Testis (tissue), 3 donors: ENCODE results near the gene PER2. TPM values are rescaled to one million over a fixed set of nuclear protein-coding genes. Genes with fewer than 3 reads are reported as not detected.

ENCODE experiments used
- DNase-seq: peaks from one replicate; pipeline ENCODE4 v3.0.0-alpha.2; 2019
- H3K27ac ChIP-seq, 2 donors: fragments of 200-600 bp; sonication (generic); one replicate each; pipeline ENCODE4 v1.5.1; 2019
- H3K27me3 ChIP-seq: fragments of 200-600 bp; sonication (generic); one replicate; pipeline ENCODE4 v1.5.1; 2019
- H3K36me3 ChIP-seq: fragments of 200-600 bp; sonication (generic); one replicate; pipeline ENCODE4 v1.5.1; 2017; ENCODE audit warnings: low read depth; ENCODE audit errors: missing control alignments
- H3K4me1 ChIP-seq: fragments of 200-600 bp; sonication (generic); one replicate; pipeline ENCODE4 v1.5.1; 2019
- H3K4me3 ChIP-seq, 2 donors: fragments of 200-600 bp; sonication (generic); one replicate each; pipeline ENCODE4 v1.5.1; 2017 to 2019
- H3K9me3 ChIP-seq: fragments of 200-600 bp; sonication (generic); one replicate; pipeline ENCODE4 v1.5.1; 2017
- POLR2A ChIP-seq: fragments of 450-650 bp; IDR thresholded peaks from one replicate; pipeline ENCODE4 v1.6.1; 2017; ENCODE audit warnings: antibody characterized with exemption, mild to moderate bottlenecking, moderate library complexity
- WGBS, 2 donors: methylation state at CpG; one replicate each; pipeline ENCODE4 v1.1.5; 2018; 5-methylcytosine and 5-hydroxymethylcytosine counted together
- intact Hi-C: fragments of 100-400 bp; cut with DNase I; formaldehyde crosslinking; loops from one replicate; pipeline ENCODE4 v1.15.1; 2023; ENCODE audit warnings: low total_unique reads
- polyA plus RNA-seq: library from polyadenylated mRNA; stranded (reverse); fragments of 350-450 nt; fragmentation: Illumina TruSeq; extraction: RNeasy Lipid Tissue Mini Kit (QIAGEN cat#74804); gene quantifications from one replicate; pipeline ENCODE4 v1.2.3, GENCODE V29; 2014; ENCODE audit warnings: low read depth, low replicate concordance; ENCODE audit not compliant: insufficient read depth
- total RNA-seq, 2 donors: library from RNA; depleted of rRNA; stranded (reverse); fragments of >200 nt; gene quantifications; one replicate each; pipeline ENCODE4 v1.2.3, GENCODE V29; 2016
- TF ChIP-seq, protein P1 (sequence below), 3 experiments: fragments of 450-650 bp in 2 of 3; fragments of 200-600 bp in 1 of 3; sonication (generic) in 1 of 3; IDR thresholded peaks; one replicate each; pipeline ENCODE4 v1.5.1; 2016 to 2019; ENCODE audit warnings: antibody characterized with exemption in 3 of 3, mild to moderate bottlenecking in 2 of 3, moderate library complexity in 1 of 3

Gene PER2
- total and polyA plus RNA-seq, 3 donors from 2014 or later, result 29.8 to 59.1 (median 55.5) TPM

DNA sequence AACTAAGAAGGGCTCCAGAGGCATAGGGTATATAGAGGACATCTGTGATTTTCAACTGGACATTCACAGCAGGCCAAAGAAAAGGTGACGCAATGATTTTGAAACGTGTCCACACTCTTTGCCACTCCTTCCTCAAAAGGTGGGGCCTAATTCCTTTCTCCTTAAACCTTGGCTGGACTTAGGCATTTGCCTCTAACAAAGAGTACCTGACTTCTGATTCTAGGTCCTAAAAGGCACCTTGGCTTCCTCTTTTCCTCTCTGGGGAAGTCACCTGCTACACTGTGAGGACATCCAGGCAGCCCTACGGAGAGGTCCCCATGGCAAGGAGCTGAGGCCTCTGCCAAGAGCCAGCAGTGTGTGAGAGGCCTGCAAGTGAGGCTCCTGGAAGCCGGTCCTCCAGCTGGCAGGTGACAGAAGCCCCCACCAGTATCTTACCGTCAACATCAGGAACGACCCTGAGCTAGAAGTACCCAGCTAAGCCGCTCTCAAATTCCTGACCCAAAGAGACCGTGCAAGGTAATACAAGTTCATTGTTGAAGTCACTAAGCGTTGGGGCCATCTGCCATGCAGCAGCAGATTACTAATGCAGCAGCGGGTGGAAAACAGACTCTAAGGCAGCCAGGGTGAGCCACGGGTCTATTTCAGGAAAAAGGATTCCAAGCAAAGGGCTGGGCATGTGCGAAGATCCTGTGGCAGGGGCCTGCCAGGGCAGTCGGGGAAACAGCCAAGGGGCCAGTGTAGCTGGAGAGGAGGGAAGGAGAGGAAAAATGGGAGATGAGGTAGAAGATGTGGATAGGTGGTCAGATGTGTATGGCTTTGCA lies 41.2 kb downstream of the PER2 start:
- Histone ChIP-seq H3K27ac (no peak overlapping the region), H3K4me3 (no peak overlapping the region), H3K36me3 (no peaks in the 10 kb centered on the region), H3K4me1 (peaks cover 13% of the 10 kb centered on the region), H3K9me3 (no peaks in the 10 kb centered on the region), H3K27me3 (no peaks in the 10 kb centered on the region)
- TF ChIP-seq, protein P1, sequence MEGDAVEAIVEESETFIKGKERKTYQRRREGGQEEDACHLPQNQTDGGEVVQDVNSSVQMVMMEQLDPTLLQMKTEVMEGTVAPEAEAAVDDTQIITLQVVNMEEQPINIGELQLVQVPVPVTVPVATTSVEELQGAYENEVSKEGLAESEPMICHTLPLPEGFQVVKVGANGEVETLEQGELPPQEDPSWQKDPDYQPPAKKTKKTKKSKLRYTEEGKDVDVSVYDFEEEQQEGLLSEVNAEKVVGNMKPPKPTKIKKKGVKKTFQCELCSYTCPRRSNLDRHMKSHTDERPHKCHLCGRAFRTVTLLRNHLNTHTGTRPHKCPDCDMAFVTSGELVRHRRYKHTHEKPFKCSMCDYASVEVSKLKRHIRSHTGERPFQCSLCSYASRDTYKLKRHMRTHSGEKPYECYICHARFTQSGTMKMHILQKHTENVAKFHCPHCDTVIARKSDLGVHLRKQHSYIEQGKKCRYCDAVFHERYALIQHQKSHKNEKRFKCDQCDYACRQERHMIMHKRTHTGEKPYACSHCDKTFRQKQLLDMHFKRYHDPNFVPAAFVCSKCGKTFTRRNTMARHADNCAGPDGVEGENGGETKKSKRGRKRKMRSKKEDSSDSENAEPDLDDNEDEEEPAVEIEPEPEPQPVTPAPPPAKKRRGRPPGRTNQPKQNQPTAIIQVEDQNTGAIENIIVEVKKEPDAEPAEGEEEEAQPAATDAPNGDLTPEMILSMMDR (IDR thresholded peaks at IDR 0.05), result no peak
- TF ChIP-seq POLR2A, result no peak
- DNase-seq, result no peak
- WGBS, 2 donors, result 88 to 91% methylated on average over 8 to 13 of the region's 13 CpGs
- intact Hi-C loops, result no loop called here

DNA sequence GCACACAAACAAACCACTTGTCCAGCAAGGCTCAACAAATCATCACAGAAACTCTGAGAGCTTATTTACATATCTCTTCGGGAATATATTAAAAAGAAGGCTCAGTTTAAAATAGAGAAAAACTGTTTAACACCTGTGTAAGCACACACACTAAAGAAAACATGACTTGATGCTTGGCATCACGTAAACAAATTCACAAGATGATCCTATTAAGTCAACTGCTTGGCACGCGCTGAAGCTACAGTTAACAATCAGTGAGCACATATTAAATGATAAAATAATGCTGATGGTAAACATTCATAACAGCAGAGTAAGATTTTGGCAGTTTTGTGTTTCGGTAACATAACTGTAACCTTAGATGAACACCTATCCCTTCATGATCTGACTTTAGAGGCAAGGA lies 44.3 kb downstream of the PER2 start:
- intact Hi-C loops, result no loop called here

DNA sequence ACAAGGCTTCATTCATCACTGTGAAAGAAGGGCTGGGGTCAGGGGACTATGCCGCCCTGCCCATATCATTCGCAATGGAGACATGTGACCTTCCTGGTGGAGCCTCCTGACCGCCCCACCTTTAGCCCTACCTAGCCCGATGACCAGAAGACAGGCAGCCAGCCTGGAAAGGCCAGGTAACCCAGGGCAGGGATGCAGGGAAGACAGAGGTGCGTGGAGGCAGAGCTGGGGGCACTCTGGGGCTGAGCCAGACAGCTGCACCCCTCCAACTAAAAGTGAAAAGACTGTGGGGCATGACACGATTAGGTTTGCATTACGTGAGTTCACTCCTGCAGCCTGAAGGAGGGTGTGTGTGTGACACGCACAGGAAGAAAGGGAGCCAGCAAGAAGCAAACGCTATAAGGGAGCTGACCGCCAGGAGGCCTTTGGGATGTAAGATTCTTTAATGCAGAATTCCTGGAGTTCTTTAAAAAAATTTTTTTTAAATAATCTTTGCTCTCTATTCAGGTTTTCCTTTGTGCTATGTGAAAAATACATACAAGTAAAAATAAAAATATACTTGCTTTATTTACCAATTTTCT lies 44.8 kb downstream of the PER2 start:
- Histone ChIP-seq H3K27ac (no peak overlapping the region), H3K4me3 (no peak overlapping the region), H3K36me3 (no peaks in the 10 kb centered on the region), H3K27me3 (no peaks in the 10 kb centered on the region), H3K4me1 (peaks cover 25% of the 10 kb centered on the region), H3K9me3 (no peaks in the 10 kb centered on the region)
- WGBS, 2 donors, result 84 to 85% methylated on average over 10 of the region's 10 CpGs
- DNase-seq, result no peak
- intact Hi-C loops, result no loop called here
- TF ChIP-seq, protein P1 (IDR thresholded peaks at IDR 0.05), result no peak
- TF ChIP-seq POLR2A, result no peak

More for the DNA sequence above, 44.3 kb downstream of the PER2 start:
- no peak for DNase-seq
- no peaks in the 10 kb centered on the region for H3K27me3 ChIP-seq
- WGBS, 2 donors, result 82 to 94% methylated on average over 5 of the region's 5 CpGs
- H3K4me3 ChIP-seq, result no peak overlapping the region
- no peak for TF ChIP-seq POLR2A
- TF ChIP-seq, protein P1 (IDR thresholded peaks at IDR 0.05), result no peak
- peaks cover 25% of the 10 kb centered on the region for H3K4me1 ChIP-seq
- no peaks in the 10 kb centered on the region for H3K36me3 ChIP-seq
- no peaks in the 10 kb centered on the region for H3K9me3 ChIP-seq
- no peak overlapping the region for H3K27ac ChIP-seq

DNA sequence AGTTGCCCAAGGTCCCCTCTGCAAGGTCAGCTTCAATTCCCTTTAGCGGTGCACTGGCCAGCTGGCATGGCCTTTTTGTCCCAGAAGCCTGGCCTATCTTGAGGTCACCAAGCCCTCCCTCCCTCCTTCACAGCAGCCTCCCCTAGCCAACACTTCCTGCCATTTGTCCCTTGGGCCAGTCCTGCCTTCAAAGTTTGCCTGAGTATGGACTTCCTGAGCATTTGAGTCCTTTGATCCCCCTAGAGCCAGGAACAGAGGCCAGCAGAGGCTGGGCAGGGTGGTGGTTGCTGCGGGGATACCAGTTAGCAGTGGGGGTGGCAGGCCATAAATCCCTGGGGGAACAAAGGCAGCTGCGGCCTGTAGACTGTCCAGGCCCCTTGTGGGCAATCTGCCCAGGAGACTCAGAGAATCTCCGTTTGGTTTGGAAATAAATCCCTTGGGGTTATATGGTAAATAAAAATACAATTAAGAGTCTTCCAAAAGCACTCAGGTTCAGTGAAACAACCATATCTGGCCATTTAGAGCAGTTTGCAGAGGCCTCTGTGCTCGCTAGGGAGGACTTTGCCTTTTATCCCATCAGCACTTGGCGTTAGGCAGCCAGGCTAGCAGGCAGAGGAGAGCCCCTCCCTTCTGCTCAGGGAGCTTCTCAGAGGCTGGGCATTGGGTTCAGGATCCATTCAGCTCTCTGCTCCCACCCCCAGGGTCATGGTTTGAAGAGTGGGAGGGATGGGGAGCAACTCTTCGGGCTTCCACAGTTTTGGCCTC lies 45.5 kb downstream of the PER2 start:
- intact Hi-C loops, result no loop called here

More for the DNA sequence above, 45.5 kb downstream of the PER2 start:
- H3K4me3 ChIP-seq, result no peak overlapping the region
- DNase-seq, result no peak
- 42 to 50% methylated on average over 7 of the region's 7 CpGs for WGBS, 2 donors
- H3K4me1 ChIP-seq, result peaks cover 25% of the 10 kb centered on the region
- no peak for TF ChIP-seq POLR2A
- TF ChIP-seq, protein P1 (IDR thresholded peaks at IDR 0.05), result no peak
- no peak overlapping the region for H3K27ac ChIP-seq
- no peaks in the 10 kb centered on the region for H3K9me3 ChIP-seq
- H3K36me3 ChIP-seq, result no peaks in the 10 kb centered on the region
- no peaks in the 10 kb centered on the region for H3K27me3 ChIP-seq
